Activated T-cell treated with anti-CD3 and anti-CD28 coated beads, Interleukin-2, amount 50 U/mL, for 4 hours (primary cell): Measurements from ENCODE around the gene INPP4A. TPM values are rescaled to one million over a fixed set of nuclear protein-coding genes. Genes with fewer than 3 reads are reported as not detected.
"Not testable (repeated sequence)": the region's sequence is repeated elsewhere in the genome, so short reads cannot be mapped to it uniquely, and the experiment has no call there.

Experiments used
- ATAC-seq, 2 donors: fragments of 200-7000 bp; cut with Tn5 transposase; one replicate each; pipeline ENCODE4 v1.10.0; 2021
- DNase-seq: peaks from one replicate; pipeline ENCODE4 v3.0.0-alpha.2; 2020
- H3K27me3 Mint-ChIP-seq: one replicate; pipeline ENCODE4 v1.8.0; 2021; ENCODE audit warnings: low read depth, mixed read lengths
- H3K36me3 Mint-ChIP-seq: one replicate; pipeline ENCODE4 v1.8.0; 2022; ENCODE audit warnings: mixed read lengths; ENCODE audit not compliant: insufficient read depth
- H3K4me1 Mint-ChIP-seq: one replicate; pipeline ENCODE4 v1.8.0; 2021; ENCODE audit warnings: low read depth, mixed read lengths
- H3K4me3 Mint-ChIP-seq: one replicate; pipeline ENCODE4 v1.8.0; 2021; ENCODE audit warnings: mild to moderate bottlenecking, moderate library complexity, mixed read lengths
- H3K9me3 Mint-ChIP-seq: one replicate; pipeline ENCODE4 v1.8.0; 2021; ENCODE audit warnings: mixed read lengths
- total RNA-seq, 3 donors: library from RNA; stranded (reverse); gene quantifications; one replicate each; pipeline ENCODE4 v1.2.1, GENCODE V29; 2021

INPP4A gene
- 10 to 100 TPM; 17.3 to 24.0 (median 17.3) TPM for total RNA-seq

DNA sequence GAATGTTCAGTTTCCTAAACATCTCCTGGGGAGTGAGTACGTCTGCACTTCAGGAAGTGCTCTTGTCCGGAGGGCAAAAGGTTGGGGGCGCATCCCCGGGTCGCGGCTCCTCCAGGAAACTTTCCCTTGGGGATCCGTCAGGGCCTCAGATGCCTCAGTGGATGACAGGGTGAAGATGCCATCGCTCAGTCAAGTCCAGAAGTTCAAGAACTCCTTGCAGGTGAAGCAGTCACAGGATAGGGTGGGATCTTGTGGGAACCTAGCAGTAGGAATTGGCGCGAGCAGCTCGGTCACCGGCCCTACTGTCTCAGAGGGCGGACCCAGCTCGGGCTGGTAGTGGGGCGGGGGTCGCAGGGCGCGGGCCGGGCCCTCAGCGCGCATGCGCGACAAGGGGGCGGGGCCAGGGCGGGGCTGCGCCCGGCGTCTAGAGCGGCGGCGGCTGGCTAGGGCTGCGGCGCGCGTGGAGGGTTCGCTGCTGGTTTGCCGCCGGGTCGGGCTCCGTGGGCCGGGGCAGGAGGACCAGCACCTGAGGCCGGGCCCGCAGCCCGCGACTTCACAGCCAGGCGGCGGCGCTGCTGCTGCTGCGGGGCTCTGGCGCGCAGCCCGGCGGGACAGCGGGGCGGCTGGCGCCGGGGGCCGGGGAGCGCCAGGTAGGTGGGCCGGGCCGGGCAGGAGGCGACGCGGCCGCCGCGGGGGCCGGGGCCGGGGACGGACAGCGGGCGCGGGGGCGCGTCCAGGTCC lies at the start of gene INPP4A:
INPP4A (plus strand) TSS at position 423 of the 741 bp plus-strand sequence. CDS start 75,191 bp downstream, outside the sequence.
- peak; percentile 75 for DNase-seq
- H3K4me1 Mint-ChIP-seq = peaks cover 45% of the 10 kb centered on the region
- H3K36me3 Mint-ChIP-seq = no peaks in the 10 kb centered on the region

DNA sequence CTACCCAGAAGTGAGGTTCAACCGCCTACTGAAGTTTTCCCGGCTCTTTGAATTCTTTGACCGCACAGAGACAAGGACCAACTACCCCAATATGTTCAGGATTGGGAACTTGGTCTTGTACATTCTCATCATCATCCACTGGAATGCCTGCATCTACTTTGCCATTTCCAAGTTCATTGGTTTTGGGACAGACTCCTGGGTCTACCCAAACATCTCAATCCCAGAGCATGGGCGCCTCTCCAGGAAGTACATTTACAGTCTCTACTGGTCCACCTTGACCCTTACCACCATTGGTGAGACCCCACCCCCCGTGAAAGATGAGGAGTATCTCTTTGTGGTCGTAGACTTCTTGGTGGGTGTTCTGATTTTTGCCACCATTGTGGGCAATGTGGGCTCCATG lies 48.7 kb upstream of the INPP4A start:
- Mint-ChIP-seq H3K4me3 (no peak overlapping the region), H3K4me1 (no peaks in the 10 kb centered on the region), H3K36me3 (no peaks in the 10 kb centered on the region), H3K9me3 (no peaks in the 10 kb centered on the region), H3K27me3 (peaks cover 29% of the 10 kb centered on the region)
- DNase-seq (no peak), ATAC-seq (no peak)

More for the DNA sequence above, at the start of gene INPP4A:
- ATAC-seq = peak; percentile 89 to 92
- peaks cover 4% of the 10 kb centered on the region for H3K9me3 Mint-ChIP-seq
- no peaks in the 10 kb centered on the region for H3K27me3 Mint-ChIP-seq
- H3K4me3 Mint-ChIP-seq = peak within 1 kb of the TSS; percentile 97

DNA sequence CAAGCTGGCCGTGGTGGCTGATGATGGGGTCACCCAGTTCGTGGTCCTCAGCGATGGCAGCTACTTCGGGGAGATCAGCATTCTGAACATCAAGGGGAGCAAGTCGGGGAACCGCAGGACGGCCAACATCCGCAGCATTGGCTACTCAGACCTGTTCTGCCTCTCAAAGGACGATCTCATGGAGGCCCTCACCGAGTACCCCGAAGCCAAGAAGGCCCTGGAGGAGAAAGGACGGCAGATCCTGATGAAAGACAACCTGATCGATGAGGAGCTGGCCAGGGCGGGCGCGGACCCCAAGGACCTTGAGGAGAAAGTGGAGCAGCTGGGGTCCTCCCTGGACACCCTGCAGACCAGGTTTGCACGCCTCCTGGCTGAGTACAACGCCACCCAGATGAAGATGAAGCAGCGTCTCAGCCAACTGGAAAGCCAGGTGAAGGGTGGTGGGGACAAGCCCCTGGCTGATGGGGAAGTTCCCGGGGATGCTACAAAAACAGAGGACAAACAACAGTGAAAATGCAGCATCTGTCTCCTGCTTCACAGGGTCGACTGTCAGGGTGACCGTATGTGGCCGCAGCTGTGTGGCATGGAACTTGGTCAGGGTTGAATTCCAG lies 47.8 kb upstream of the INPP4A start:
- Mint-ChIP-seq H3K4me1 (no peaks in the 10 kb centered on the region), H3K9me3 (no peaks in the 10 kb centered on the region), H3K27me3 (peaks cover 33% of the 10 kb centered on the region), H3K4me3 (no peak overlapping the region), H3K36me3 (no peaks in the 10 kb centered on the region)
- ATAC-seq = no peak
- no peak for DNase-seq

DNA sequence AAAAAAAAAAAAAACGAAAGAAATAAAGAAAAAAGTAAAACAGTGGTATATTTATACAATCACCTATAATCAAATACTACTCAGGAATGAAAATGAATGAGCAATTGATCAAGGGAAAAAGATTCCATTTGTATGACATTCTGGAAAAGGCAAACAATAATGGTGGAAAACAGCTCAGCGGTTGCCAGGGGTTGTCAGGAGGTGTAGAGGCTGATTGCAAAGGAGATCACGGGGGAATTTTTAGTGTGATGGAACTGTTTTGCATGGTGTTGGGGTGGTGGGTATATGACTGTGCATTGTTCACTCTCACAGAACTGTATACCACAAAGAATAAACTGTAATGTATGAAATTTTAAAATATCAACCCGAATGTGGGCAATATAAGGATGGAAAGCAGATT lies 45.5 kb upstream of the INPP4A start:
- no peaks in the 10 kb centered on the region for H3K4me1 Mint-ChIP-seq
- no peak for DNase-seq
- no peak overlapping the region for H3K4me3 Mint-ChIP-seq
- ATAC-seq = no peak
- H3K27me3 Mint-ChIP-seq = peaks cover 33% of the 10 kb centered on the region
- no peaks in the 10 kb centered on the region for H3K36me3 Mint-ChIP-seq
- no peaks in the 10 kb centered on the region for H3K9me3 Mint-ChIP-seq

GRCh38 chr2:98403878-98404277 lies 40.8 kb upstream of the INPP4A start:
- no peak for DNase-seq
- H3K4me3 Mint-ChIP-seq = no peak overlapping the region
- H3K27me3 Mint-ChIP-seq = peaks cover 13% of the 10 kb centered on the region
- H3K36me3 Mint-ChIP-seq = no peaks in the 10 kb centered on the region
- no peaks in the 10 kb centered on the region for H3K4me1 Mint-ChIP-seq
- no peaks in the 10 kb centered on the region for H3K9me3 Mint-ChIP-seq
- no peak for ATAC-seq

GRCh38 chr2:98404556-98405250 lies 40.0 kb upstream of the INPP4A start:
- ATAC-seq = no peak
- H3K4me1 Mint-ChIP-seq = no peaks in the 10 kb centered on the region
- no peak overlapping the region for H3K4me3 Mint-ChIP-seq
- no peaks in the 10 kb centered on the region for H3K9me3 Mint-ChIP-seq
- H3K36me3 Mint-ChIP-seq = no peaks in the 10 kb centered on the region
- no peak for DNase-seq
- peaks cover 9% of the 10 kb centered on the region for H3K27me3 Mint-ChIP-seq

DNA sequence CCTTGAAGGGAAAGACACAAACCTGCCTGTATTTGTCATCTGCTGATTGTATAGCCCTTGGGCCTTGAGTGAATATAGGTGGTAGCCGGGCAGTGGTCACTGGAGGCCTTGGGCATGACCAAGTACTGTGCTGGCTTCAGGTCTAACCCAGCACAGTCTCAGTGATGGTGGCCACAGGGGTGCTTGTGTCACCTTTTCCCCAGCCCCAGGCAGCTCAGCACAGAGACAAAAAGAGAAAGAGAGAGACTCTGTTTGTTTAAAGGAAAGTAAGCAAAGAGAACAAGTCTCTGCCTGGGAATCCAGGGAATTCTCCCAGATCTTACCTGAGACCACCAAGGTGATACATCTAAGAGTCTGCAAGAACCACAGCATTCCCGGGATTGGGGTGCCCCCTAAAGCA lies 39.4 kb upstream of the INPP4A start:
- no peak for ATAC-seq
- no peaks in the 10 kb centered on the region for H3K36me3 Mint-ChIP-seq

GRCh38 chr2:98408155-98408554 lies 36.5 kb upstream of the INPP4A start:
- H3K4me3 Mint-ChIP-seq = no peak overlapping the region
- DNase-seq = no peak
- peaks cover 3% of the 10 kb centered on the region for H3K4me1 Mint-ChIP-seq
- H3K36me3 Mint-ChIP-seq = no peaks in the 10 kb centered on the region
- H3K27me3 Mint-ChIP-seq = peaks cover 1% of the 10 kb centered on the region
- no peak for ATAC-seq
- no peaks in the 10 kb centered on the region for H3K9me3 Mint-ChIP-seq

More for the DNA sequence above, 39.4 kb upstream of the INPP4A start:
- Mint-ChIP-seq H3K9me3 (no peaks in the 10 kb centered on the region), H3K27me3 (peaks cover 7% of the 10 kb centered on the region), H3K4me1 (no peaks in the 10 kb centered on the region), H3K4me3 (no peak overlapping the region)
- DNase-seq = no peak

- peaks cover 3% of the 10 kb centered on the region for H3K4me1 Mint-ChIP-seq
- no peaks in the 10 kb centered on the region for H3K27me3 Mint-ChIP-seq
- H3K36me3 Mint-ChIP-seq = no peaks in the 10 kb centered on the region
- peaks cover 4% of the 10 kb centered on the region for H3K9me3 Mint-ChIP-seq
- ATAC-seq (peak; percentile 87 to 91), DNase-seq (peak; percentile 42)
- no peak overlapping the region for H3K4me3 Mint-ChIP-seq
Observed at GRCh38 chr2:98412751-98413458, 31.8 kb upstream of the INPP4A start.

- not testable (repeated sequence) for H3K4me1 Mint-ChIP-seq, H3K27me3 Mint-ChIP-seq, H3K4me3 Mint-ChIP-seq, ATAC-seq, H3K36me3 Mint-ChIP-seq, H3K9me3 Mint-ChIP-seq, DNase-seq
Observed at GRCh38 chr2:98414246-98414645, 30.4 kb upstream of the INPP4A start.

DNA sequence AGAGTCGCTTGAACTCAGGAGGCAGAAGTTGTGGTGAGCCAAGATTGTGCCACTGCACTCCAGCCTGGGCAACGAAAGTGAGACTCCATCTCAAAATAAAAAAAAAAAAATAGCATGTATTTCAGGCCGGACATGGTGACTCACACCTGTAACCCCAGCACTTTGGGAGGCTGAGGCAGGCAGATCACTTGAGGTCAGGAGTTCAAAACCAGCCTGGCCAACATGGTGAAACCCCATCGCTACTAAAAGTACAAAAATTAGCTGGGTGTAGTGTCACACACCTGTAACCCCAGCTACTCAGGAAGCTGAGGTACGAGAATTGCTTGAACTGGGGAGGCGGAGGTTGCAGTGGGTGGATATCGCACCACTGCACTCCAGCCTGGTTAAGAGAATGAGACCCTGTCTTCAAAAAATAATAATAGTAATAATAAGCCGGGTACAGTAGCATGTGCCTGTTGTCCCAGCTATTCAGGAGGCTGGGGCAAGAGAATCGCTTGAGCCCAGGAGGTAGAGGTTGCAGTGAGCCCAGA lies 28.9 kb upstream of the INPP4A start:
- not testable (repeated sequence) for ATAC-seq, H3K36me3 Mint-ChIP-seq, H3K27me3 Mint-ChIP-seq, H3K4me1 Mint-ChIP-seq, H3K9me3 Mint-ChIP-seq, DNase-seq, H3K4me3 Mint-ChIP-seq

GRCh38 chr2:98416383-98417159 lies 28.1 kb upstream of the INPP4A start:
- Mint-ChIP-seq H3K4me1 (peaks cover 3% of the 10 kb centered on the region), H3K4me3 (no peak overlapping the region), H3K9me3 (peaks cover 4% of the 10 kb centered on the region), H3K27me3 (no peaks in the 10 kb centered on the region), H3K36me3 (no peaks in the 10 kb centered on the region)
- ATAC-seq = no peak
- no peak for DNase-seq

DNA sequence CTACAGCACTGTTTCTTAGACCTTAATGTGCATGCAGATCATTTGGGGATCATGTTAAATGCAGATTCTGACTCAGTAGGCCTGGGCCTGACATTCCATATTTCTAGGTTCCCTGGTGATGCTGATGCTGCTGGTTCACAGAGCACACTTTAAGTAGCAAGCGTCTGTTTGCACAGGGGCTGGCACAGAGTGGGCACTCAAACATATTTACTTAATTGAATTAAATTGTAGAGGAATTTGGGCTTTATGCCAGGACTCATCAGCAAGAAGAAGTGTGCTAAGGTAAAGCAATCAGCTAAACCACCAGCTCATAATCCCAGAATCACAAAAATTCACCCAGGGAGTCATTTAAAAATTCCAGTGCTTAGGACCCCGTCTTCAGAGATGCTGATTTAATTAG lies 25.1 kb upstream of the INPP4A start:
- no peaks in the 10 kb centered on the region for H3K27me3 Mint-ChIP-seq
- DNase-seq (no peak), ATAC-seq (no peak)
- H3K4me1 Mint-ChIP-seq = no peaks in the 10 kb centered on the region
- no peak overlapping the region for H3K4me3 Mint-ChIP-seq
- peaks cover 11% of the 10 kb centered on the region for H3K9me3 Mint-ChIP-seq
- H3K36me3 Mint-ChIP-seq = peaks cover 2% of the 10 kb centered on the region
